NCI-H524 (cell line): Measurements from ENCODE around the gene FRMD6.

Experiments
- DNase-seq, 2 experiments: peaks; one replicate each; lab custom pipeline; 2025; lab: John Stamatoyannopoulos, UW

Gene FRMD6

DNA sequence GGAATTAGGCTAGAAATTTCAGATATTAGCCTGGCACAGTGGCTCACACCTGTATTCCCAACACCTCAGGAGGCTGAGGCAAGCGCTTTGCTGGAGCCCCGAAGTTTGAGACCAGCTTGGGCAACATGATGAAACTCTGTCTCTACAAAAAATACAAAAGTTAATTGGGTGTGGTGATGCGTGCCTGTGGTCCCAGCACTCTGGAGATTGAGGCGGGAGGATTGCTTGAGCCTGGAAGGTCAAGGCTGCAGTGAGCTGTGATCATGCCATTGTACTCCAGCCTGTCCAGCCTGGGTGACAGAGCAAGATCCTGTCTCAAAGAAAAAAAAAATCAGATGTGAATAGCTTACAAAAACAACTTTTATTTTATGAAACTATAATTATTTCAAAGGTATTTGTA is 15.1 kb downstream of the FRMD6 start:
- DNase-seq = no peak

DNA sequence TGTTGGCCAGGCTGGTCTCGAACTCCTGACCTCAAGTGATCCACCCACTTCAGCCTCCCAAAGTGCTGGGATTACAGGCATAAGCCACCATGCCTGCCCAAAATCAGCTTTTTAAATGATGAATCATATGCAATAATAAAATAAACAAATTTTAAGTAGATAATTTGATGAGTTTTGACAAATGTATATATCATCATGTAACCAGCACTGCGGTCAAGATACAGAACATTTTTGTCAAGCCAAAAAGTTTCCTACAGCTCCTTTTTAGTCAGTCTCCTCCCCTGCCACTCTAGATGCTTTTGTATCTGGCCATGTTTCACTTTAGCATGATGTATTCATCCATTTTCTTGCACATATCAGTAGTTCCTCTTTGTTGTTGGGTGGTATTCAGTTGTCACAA is 17.2 kb downstream of the FRMD6 start:
- no peak for DNase-seq

DNA sequence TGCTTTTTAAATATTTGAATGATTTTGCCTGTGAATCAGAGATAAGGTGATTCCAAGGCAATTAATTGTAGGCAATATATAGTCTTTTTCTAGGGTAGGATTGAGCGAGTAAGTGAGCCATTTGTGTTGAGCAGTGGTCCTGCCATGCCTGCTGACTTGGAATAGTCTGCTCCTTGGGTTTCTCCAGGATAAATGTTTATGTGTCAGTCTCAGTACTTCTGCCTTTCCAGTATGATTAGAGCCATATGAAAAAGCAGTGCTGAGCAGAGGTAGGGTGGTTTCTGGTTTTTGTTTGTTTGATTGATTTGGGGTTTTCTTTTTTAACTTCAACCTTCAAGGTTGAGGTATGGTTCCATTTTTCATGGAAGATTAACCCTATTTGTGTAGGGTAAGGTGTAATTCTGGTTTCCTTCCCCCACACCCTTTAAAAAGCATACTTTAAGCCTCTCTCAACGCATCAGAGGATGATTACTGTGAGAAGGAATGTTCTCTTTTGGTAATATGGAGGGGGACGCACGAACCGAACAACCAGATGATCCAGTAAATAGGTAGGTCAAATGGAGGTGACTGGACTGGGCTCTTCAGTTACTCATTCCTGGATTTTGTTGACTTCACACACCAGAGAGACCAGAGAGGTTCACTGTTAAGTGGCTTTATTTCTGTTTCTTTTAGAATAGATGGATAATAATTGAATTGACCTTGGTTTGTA is 22.7 kb downstream of the FRMD6 start:
- no peak for DNase-seq

DNA sequence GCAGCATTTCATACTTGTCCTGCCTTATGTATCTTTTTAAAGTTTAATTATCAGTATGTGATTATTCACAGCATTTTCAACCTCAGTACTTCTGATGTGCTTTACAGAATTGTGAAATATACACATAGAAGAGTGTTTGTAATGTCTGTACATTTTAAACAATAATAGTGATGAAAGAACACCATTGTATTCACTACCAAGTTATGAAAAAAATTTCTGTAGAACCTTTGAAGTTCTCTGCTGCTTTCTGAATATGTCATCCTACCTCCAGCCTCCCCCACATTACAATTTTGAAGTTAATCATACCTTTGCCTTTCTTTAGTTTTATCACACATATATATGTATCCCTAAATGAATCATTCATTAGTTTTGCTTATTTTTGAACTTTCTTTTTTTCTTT is 24.8 kb downstream of the FRMD6 start:
- no peak for DNase-seq

DNA sequence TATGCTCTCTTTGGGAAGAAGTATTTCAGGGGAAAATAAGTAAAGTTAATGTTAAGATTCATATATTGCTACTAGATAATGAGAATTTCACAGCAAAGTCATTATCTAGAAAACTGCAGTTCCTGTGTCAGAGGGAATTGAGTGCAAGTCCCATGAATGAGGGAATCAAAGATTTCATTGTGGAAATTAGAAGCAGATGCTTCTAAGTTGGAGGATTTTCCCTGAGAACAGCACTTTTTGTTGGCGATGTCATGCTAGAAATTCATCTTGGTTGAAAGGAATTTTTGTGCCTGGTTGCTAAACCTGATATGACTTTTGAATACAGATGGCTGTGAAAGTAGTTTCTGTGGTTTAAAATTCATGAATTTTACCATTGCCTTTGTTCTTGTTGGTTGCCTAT is 25.6 kb downstream of the FRMD6 start:
- no peak for DNase-seq

DNA sequence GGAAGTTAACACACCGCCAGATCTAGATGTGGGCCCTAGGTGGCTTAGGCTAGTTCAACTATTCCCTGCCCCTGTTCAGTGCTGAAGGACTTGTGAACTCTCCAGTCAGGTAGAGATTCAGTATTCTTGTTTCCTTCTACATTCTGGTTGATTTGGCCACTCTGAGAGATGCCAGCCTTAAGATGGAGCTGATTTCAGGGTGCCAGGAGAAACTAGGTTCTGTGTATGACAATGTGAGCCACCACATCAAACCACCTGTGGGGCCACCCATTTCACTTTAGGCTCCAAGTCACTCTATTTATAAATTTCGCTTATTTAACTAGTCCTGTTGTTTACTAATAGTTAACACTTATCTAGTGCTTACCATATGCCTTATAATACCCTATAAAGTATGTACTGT is 26.0 kb downstream of the FRMD6 start:
- DNase-seq = no peak

DNA sequence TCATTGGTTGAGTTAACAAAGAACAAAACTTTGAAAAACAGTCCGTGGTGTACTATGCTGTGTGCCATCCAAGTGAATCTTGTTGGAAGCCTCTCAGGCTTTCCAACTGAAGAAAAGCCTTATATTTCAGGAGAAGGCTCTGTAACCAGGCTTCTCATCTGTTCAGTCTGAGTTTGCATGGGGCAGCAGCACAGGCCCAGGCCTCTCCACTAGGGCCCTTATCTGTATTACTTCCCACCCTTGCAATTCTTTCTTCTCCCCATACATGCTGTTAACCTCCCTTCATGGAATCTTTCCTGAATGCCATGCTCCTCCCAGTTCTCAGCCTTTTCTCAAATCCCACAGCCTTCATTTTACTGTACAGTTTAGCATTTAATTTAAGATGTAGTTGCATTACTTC is 28.3 kb downstream of the FRMD6 start:
- no peak for DNase-seq

DNA sequence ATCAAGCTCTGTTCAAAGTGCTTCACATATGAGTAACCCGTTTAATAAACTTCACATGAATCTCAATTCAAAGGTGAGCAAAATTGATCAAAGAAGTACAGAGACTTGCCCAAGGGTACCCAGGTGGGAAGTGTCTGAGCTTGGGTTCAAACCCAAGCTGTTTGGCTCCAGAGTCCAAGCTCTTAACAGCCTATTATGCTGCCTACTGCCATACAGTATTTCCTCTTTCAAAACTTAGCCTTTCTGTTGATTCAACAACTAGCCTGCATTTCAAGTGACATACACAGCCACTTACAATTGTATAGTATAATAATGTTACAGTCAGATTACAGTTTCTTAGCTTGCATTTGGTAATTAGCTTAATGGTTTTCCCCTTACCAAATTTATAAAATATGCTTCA is 29.7 kb downstream of the FRMD6 start:
- no peak for DNase-seq

DNA sequence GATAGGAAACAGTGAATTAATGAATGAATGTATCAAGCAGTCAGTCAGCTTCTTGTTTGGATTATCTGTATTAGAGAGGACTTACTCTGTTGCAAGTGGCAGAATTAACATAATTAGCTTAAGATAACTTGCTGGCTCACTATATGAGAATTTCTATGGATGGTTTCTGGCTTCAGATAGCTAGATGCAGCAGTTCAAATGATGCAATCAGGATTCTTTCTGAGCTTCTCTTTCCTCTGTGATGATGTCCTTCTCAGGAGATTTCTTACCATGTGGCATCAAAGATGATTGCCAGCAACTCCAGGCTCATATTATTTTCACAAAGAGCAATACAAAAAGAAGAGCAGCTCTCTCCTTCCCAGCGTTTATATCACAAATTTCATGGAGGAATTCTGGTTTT is 30.7 kb downstream of the FRMD6 start:
- no peak for DNase-seq

DNA sequence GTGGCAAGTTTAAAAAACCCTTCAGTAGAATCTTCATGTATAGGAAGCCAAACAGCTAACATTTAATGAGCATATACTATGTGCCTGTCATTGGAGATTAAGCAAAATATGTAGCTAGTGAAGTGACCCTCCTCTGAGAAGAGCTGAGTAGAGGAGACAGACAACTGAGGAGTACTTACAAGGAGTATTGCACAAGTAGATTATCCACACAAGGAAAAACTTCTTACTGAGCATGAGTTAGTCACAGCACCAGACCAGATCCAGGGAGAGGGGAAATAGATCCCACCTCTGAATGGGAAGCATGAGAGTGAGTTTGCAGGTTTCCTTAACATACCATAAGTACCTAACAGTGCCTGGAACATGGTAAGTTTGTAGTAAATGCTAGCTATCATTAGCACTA is 33.0 kb downstream of the FRMD6 start:
- DNase-seq = no peak

DNA sequence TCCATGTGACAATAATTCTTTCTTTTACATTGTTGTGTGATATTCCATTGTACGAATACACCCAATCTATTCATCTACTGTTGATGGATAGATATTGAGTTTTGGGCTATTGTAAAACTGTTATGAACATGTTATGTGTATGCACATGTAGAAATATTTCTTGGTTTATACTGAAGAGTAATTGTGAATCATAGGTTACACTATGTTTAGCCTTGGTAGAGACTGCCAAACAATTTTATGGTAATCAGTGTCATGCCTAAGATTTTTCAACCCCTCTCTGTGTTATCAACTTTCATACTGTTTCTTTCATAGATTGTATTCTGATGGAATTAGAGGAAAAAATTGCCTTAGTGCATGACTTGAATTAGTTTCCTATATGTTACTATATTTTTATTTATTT is 39.5 kb downstream of the FRMD6 start:
- DNase-seq = no peak

DNA sequence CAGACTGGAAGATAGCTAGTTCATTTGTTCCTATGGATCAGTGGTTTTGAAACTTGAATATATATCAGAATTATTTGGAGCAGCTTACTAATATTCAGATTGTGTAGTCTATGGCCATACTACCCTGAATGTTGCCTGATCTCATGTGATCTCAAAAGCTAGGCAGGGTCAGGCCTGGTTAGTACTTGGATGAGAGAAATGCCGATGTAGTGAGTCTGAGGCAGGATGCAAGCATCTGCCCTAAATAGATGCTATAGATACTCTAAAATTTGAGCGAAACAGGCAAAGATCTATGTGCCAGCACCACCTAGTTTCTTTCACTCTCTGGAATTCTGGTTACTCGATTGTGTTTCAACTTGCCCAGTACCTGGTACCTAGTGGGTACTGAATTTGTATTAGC is 40.9 kb downstream of the FRMD6 start:
- DNase-seq = no peak

DNA sequence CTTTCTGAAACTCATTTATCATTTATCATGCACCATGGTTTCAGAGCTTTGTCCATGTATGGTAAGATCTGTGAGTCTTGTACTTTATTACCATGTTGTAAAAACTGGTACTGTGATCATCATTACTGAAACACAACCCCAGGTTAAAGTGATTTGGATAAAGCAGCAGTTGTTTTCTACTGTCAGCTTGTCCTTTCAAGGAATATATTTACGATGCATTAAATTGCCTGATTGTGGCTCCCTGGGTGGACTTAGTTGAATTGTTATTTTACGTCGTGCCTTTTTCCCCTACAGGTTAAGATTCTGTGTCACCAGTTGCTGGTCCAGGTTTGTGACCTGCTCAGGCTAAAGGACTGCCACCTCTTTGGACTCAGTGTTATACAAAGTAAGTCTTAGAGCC is 46.1 kb downstream of the FRMD6 start:
- DNase-seq = no peak

DNA sequence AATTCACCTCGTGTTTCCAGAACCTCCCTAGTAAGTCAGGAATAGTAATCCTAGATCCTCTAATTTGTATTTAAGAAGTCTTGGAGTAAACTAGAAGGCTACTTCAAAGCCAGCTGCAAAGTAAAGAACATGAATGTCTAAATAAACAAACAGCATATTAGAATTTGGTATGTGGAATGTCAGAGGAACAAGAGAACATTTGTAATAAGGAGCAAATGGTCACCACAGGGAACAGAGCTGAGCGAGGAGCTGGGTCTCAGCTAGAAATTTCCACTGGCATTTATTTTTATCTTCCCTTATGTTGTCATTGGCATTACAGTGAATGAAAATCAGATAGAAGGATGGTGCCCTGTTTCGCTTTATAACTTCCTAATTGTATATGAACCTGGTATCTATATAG is 50.2 kb downstream of the FRMD6 start:
- no peak for DNase-seq

DNA sequence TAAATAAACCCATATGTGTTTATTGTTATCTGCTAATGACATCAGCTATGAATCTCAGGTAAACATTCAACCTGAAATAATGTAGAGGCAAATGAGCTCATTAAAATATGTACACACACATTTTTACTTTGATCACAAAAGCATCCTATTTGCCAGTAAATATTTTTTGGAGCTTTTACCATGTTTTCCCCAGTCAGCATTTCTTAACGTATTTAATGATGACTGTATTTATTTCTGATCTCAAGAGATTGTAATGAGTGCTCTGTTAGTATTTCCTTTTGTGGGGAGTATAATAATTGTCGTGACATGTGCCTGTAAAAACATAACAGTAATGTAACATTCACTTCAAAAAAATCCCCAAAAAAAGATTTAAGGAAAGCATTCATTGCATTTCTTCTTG is 52.1 kb downstream of the FRMD6 start:
- DNase-seq = no peak

DNA sequence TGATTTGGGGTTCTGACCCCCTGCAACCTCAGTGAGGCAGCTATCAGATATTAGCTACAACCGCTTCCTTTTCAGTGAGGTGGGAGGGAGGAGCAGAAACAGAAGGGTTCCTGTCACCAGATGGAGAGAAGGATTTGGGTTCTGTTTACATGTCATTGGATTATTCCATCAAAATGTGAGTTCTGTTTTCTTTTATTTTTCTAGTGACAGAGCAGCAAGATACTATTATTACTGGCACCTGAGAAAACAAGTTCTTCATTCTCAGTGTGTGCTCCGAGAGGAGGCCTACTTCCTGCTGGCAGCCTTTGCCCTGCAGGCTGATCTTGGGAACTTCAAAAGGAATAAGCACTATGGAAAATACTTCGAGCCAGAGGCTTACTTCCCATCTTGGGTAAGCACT is 52.8 kb downstream of the FRMD6 start:
- DNase-seq = peak in 1 of 2 experiments; percentile 33

DNA sequence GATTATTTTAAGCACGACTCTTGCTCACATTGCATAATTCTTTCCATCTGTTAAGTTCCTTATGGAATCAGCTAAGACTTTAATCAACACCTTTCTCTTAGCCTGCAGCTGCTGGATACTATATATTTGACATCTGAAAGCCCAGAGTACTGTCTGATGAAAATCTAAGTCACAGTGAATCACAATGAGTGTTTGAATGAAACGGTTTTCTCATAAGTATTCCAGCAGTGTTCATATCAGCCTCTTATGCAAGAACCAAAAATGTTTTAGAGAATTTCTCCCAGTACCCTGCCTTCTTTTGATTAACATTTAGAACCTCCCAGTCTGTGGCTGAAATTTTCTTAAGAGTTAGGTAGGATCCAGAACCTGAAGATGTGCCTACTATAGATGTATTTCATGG is 55.6 kb downstream of the FRMD6 start:
- no peak for DNase-seq

DNA sequence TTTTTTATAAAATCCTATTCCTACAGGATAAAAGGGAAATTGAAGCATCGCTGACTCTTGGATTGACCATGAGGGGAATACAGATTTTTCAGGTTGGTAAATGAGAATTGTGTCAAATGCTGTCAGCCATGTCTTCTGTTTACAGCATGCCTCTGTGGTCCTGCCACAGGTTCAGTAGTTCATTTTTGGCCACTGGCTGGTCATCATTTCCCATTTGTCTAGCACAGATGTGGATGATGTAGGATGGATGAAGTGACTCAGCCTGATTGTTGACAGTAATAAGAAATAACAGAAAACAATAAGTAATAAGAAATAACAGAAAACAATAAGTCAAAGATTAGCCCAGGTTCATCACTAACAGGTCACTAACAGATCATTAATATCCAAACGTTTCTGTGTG is 59.8 kb downstream of the FRMD6 start:
- DNase-seq = no peak

DNA sequence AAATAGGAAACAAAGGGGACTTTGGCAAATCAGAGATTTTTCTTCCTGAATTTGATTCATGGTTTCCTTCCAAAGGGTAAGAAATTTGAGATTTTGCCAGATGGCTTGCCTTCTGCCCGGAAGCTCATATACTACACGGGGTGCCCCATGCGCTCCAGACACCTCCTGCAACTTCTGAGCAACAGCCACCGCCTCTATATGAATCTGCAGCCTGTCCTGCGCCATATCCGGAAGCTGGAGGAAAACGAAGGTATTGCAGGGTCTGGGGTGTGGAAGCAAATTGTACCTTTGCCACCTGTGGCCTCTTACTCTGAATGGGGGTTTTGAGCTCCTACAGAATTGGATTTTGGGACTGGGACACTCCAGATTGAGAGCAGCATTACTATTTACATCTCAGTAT is 63.5 kb downstream of the FRMD6 start:
- DNase-seq = peak; percentile 14 to 51

DNA sequence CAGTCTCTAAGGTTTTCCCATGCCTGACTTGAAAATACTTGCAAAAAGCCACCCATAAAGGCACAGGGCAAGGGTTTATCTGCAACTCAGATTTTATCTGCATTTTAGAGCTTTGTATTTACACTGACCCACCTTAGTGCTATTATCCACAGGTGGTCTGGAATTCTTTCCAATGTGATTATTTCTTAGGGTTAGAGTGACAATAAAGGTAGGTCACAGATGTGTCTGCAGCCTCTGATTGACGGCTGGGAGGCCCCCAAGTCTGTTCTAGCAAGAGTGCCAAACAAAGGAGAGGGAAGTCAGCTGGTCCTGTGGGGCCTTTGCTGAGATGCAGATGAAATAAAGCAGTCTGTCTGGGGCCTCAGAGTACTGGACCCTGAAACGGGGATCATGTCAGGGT is 64.0 kb downstream of the FRMD6 start:
- DNase-seq = no peak

DNA sequence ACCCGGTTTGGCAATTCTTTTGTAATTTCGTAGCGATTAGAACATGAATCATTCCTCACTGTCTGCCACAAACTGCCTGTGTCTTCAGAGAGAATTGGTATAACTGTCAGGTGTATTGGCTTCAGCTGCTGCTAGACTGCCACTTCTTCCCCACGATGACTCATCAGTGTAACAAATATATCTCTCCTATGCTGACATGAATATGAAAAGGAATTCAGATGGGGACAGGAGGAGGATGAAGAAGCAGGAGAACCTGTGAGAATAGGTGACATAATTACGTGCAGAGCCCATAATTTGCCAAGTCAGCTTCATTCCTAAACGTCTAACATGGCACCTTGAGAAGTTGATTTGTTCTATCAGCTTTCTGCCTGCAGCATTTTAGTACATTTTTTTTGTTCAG is 64.9 kb downstream of the FRMD6 start:
- no peak for DNase-seq

DNA sequence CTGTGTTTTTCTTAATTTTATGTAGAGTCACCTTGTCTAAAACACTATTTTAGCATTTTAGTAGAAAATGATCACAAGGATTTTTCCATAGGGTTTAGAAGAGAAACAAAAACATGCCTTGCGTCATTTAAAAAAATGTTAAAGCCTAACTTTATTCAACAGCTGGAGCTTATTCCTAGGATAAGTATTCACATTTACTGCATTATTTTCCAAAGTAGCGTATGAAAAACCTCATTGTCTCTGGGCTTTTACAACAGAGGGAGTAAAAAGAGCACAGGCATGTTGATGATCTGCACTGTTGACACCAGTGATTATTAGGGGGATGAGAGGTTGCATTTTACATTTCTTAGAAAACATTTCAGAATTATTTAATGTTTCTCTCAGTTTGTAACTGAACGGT is 66.1 kb downstream of the FRMD6 start:
- DNase-seq = no peak

DNA sequence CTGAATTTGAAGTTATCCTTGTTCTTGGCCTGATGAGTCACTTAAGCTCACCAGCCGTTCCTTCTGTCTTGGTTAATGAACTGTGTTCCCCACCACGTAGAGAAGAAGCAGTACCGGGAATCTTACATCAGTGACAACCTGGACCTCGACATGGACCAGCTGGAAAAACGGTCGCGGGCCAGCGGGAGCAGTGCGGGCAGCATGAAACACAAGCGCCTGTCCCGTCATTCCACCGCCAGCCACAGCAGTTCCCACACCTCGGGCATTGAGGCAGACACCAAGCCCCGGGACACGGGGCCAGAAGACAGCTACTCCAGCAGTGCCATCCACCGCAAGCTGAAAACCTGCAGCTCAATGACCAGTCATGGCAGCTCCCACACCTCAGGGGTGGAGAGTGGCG is 68.2 kb downstream of the FRMD6 start:
- DNase-seq = no peak

DNA sequence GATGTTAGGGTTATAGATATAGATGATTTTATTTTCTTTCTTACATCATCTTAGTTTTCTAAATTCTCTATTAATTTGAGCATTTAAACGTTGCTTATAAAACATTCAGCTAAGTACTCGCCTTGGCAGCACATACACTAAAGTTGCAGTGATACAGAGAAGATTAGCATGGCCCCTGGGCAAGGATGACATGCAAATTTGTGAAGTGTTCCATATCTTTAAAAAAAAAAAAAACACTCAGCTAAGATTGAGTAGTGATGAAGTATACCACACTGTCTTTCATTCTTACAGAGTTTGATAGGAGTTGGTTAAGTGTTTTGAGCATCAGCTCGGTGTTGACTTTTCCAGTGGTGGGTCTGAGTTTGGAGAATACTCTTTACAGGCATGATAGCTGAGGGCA is 72.3 kb downstream of the FRMD6 start:
- no peak for DNase-seq

DNA sequence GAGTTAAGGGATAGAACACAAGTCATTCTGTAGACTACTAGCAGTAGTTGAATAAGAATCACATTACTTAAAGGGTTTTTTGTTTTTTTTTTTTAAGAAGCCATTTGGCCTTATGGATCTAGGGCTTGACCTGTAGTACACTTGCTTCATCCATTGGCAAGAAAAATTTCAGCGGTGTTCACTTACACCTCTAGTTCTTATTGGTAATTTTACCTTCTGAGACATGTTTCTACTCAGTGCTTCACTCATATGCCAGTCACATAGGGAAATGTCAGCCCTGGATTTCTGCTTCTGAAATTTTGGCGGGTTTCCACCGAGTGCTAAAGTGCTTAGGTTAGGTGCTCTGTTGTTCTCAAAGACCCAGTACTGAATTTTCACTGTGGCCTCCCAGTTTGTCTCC is 72.9 kb downstream of the FRMD6 start:
- DNase-seq = no peak
